Measurements from ENCODE around the gene CPLX3.
A peak's percentile ranks its signal among the peaks of the same experiment; 100 is the strongest.

CPLX3 gene

DNA sequence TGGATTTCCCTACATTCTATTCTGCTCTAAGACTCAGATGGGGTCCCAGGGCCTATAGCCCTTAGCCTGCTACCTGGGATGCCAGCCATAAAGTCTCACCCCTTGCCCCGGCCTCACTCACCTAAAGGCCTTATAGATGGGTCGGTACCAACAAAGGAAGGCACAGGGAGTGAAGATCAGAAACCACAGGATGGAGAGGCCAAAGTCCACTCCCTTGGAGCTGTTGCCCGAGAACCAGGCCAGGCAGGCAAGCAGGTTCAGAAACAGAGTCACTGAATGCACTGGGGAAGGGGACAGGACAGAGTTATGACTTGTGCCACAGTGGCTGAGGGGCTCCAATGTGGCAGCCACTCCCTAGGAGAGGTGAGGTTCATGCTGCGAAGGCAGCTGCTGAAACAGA is 24.0 kb downstream of the CPLX3 start:
- DNase-seq, result no peak

- DNase-seq, result no peak
Observed at GRCh38 chr15:74851960-74852359, 25.5 kb downstream of the CPLX3 start.

GRCh38 chr15:74854453-74855022 is 28.1 kb downstream of the CPLX3 start:
- no peak for DNase-seq

- DNase-seq, result no peak
Observed at GRCh38 chr15:74855857-74856256, 29.4 kb downstream of the CPLX3 start.

DNA sequence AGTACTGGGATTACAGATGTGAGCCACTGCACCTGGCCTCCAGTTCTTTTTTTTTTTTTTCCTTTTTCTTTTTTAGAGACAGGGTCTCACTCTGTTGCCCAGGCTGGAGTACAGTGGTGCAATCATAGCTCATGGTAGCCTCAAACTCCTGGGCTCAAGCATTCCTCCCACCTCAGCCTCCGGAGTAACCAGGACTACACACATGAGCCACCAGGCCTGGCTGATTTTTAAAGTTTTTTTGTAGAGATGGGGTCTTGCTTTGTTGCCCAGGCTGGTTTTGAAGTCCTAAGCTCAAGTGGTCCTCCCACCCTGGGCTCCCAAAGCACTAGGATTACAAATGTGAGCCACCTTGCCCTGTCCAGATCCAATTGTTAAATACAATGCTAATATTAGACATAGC is 30.1 kb downstream of the CPLX3 start:
- DNase-seq, result no peak

DNA sequence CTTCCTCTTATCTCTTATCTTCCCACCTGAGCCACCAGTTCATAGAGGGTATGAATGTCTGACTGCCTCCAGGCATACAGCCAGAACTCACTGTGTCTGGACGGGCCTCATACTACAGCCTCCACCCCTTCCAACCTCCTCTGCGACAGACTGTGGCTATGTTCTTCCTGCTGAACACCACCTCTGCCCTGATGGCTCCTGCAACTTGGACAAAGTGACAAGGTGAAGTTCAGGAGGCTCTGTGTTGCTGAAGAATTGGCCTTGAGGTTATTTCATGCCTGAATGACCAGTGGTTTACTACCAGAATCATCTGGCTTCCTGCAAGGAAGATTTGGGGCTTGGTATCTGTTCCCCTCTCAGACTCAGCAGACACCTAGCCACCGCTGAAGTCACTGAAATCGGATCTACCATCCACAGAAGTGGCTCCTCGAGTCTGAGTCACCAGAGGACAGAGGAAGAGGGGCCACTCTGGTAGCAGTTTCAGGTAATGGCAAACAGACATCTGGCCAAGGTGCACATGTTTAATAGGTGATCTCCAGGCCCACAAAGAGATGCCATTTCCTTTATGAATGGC is 30.7 kb downstream of the CPLX3 start:
- DNase-seq, result no peak

GRCh38 chr15:74857671-74858368 is 31.4 kb downstream of the CPLX3 start:
- no peak for DNase-seq

- no peak for DNase-seq
Observed at GRCh38 chr15:74858369-74858740, 31.9 kb downstream of the CPLX3 start.

DNA sequence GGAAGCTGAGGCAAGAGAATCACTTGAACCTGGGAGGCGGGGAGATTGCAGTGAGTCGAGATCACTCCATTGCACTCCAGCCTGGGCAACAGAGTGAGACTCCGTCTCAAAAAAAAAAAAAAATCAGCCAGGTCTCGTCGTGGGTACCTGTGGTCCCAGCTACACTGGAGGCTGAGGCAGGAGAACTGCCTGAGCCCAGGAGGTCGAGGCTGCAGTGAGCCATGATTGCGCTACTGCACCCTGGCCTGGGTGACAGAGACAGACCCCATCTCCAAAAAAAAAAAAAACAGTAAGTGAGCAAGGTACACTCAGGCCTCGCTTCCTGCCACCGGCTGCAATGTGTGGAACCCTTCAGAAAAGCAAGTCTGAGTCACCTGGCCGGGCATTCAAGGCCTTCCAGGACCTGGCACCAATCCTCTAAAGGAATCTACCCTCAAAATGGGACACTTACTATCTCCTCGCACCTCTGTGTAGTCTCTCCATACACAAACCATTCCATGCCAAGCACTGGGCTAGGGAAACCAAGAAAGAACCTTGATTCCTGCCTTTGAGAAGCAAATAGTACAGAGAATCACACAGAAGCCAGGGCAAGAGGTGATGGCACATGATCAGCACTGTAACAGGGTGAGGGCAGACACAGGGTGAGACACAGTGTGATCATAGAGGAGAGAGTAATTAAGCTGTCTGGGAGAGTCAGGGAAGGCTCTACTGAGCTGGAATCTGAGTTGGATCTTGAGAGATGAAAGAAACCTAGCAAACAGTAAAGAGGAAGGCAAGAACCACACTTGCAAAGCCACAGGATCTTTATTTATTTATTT is 37.0 kb downstream of the CPLX3 start:
- DNase-seq, result no peak

- DNase-seq, result no peak
Observed at GRCh38 chr15:74864296-74864695, 37.9 kb downstream of the CPLX3 start.

- DNase-seq, result no peak
Observed at GRCh38 chr15:74865316-74865715, 38.9 kb downstream of the CPLX3 start.

DNA sequence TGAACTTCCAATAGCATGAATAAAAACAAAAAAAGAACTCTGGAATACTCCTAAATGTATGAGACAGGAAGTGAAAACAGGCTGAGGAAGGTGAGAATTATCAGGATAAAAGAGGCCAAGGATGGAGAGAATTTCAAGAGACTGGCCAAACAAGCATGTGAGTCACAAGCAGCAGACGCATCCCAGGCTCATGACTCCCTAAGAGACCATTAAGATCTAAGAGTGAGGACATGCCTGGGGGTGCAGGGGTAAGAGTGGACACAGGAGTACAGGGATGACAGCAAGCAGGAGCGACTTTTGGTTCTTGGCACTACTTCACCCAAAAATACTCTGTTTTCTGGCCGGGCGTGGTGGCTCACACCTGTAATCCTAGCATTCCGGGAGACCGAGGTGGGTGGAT is 39.7 kb downstream of the CPLX3 start:
- DNase-seq, result no peak

DNA sequence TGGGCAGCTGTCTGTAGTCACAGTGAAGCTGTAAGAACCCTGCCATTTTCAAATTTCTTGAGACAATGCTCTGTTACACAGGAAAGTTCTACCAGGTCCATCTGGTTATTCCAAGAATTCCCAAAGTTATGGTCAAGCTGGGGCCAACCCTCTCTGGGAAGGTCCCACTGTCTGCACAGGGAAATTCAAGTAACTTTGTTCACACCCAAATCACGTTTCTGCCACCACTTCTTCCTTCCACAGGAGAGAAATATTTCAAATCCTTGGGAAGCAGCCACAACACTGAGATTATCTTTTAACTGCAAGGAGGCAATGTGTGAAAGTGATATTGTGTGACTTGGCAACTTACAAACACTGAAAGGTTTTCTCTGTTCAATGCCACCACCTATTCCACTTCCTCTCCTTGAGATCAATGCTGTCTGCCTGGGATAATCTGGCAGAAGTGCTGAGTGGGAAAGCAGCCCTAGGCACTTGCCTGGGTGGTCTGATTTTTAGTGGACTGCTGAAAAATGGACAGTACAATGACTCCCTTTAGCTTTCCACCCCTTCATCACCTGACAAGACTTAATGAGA is 41.1 kb downstream of the CPLX3 start:
- DNase-seq, result no peak

- DNase-seq, result no peak
Observed at GRCh38 chr15:74868059-74868458, 41.6 kb downstream of the CPLX3 start.

DNA sequence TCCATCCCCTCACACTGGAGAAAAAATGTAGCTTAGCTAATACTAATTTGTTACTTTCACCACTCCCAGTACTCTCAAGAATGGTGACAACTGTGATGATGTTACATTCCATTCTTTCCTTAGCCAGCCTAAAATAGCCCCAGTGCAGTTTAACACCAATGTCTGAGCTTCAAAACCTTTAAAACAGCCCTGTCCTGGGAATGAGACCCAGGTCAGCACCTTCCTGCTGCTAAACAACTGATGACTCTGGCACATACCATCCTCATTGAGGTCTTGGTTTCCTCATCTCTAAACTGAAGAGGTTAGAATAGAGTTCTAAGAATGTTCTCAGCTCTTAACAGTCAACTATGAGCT is 42.9 kb downstream of the CPLX3 start:
- no peak for DNase-seq

- DNase-seq, result no peak
Observed at GRCh38 chr15:74869726-74870407, 43.4 kb downstream of the CPLX3 start.

GRCh38 chr15:74870436-74871215 is 44.2 kb downstream of the CPLX3 start:
- DNase-seq, result no peak

- DNase-seq, result no peak
Observed at GRCh38 chr15:74872702-74873035, 46.2 kb downstream of the CPLX3 start.

DNA sequence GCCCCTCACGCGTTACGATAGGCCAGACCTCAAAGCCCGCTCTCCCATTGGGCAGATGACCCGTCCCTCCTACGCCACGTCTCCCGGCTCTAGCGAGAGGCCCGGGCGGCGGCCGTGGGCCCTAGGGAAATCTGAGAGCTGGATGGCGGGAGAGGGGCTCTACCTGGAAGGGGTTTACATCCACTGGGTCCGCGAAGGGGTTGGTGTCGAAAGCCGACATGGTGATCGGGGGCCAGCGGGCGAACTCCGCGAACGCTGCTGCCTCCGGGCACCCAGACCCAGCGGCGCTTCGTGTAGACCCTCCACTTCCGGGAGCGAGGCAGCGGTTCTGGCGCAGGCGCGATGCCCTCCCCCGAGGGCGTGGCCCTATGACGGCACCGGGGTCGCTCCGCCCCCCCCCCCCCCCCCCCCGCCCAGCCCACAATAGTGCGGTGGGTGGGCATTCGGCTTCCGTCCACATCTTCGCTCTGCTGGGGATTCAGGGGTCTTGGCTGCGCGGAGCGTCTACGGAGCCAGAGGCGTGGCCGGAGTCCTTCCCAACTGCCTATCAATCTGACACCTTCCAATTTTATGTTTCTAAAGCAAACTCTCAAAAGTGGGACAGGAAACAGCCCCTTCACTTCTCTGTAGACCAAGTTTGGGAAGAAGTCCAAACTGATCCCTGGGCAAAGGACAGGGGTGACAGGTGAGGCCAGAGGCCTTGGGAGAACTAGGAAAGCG is 46.8 kb downstream of the CPLX3 start, which contains the start of gene SCAMP2:
Gene SCAMP2 (minus strand): TSS at position 330 of the 720 bp plus-strand sequence. CDS start 110 bp downstream, at position 220.
- peak; percentile 89 for DNase-seq

DNA sequence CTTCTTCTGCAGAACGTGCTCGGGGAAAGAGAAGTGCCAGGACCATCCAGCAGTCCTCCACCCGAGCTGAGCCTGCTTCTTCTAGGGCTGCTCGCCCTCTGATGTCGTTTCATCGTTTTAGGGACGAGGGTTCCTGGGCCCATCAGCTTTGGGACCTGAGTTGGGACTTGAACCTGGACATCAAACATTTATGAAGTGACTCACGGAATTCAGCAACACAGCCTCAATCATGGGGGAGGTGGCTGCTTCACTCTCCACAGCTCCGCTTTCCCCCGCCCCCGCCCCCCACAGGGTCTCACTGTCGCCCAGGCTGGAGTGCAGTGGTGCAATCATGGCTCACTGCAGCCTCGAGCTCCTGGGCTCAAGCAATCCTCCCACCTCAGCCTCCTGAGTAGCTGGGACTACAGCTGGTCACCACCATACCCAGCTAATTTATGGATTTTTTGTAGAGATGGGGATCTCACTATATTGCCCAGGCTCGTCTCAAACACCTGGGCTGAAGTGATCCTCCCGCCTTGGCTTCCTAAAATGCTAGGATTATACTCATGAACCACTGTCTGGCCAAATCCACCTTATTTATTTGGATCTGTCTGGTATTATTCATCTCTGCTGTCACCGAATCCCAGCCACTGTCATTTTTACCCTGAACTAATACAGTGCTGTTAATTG is 47.5 kb downstream of the CPLX3 start:
- DNase-seq, result no peak

DNA sequence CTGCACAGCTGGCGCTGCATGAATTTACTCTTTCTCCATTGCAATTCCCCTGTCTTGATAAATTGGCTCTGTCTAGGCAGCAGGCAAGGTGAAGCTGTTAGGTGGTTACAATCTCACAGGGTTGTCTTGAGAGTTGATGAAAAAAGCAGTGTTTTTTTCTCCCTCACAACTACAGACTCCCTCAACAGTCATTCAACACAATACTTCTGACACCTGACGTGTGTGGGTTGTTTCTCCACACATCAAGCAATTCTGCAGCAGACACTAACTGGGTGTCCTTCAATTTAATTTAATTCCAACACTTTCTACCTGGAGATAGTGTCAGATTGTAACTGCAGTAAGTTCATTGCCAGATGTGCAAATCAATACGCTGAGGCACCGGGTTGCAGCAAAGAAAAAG is 51.8 kb downstream of the CPLX3 start:
- no peak for DNase-seq
